Adrenal gland (tissue), 5 donors: ENCODE results near the gene ABCG1.

Experiments used
- POLR2A ChIP-seq, 2 donors: fragments of 450-650 bp; IDR thresholded peaks; one replicate each; pipeline ENCODE4 v1.6.1; 2017; ENCODE audit warnings: antibody characterized with exemption in 2 of 2, mild to moderate bottlenecking in 2 of 2, moderate library complexity in 1 of 2
- TF ChIP-seq, protein P1 (sequence below), 6 experiments: fragments of 450-650 bp in 4 of 6; fragments of 200-600 bp in 2 of 6; sonication (generic) in 1 of 6; IDR thresholded peaks; 1 replicate in 5 of 6; 2 replicates in 1 of 6; pipeline versions ENCODE4 v1.5.1 to v1.8.0; 2016 to 2021; ENCODE audit warnings: antibody characterized with exemption in 6 of 6, mild to moderate bottlenecking in 2 of 6, moderate library complexity in 1 of 6
- donor health status: DM: no; HTN: no; CAD: no.

DNA sequence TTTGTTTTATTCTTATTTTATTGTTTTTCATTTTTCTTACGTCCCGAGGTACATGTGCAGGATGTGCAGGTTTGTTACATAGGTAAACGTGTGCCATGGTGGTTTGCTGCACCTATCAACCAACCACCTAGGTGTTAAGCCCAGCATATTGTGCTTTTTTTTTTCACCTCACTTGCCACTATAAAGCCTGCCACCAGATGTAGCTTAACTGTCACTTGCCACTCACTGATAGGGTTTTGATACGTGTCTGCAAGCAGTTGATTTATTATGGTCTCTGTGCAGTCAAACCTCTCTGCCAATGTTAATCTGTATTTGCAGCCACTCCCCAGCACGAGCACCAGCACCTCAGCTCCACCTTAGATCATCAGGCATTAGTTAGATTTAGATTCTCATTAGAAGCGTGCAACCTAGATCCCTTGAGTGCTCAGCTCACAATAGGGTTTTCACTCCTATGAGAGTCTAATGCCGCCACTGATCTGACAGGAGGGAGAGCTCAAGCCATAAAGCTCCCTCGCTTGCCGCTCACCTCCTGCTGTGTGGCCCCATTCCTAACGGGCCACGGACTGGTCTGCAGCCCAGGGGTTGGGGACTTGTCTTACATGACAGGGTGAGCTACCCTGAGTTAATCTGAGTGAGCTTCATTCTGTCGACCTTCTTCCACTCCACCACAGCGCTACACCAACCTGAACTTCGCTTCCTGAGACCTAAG, 17.9 kb upstream of the ABCG1 start:
- TF ChIP-seq, protein P1, sequence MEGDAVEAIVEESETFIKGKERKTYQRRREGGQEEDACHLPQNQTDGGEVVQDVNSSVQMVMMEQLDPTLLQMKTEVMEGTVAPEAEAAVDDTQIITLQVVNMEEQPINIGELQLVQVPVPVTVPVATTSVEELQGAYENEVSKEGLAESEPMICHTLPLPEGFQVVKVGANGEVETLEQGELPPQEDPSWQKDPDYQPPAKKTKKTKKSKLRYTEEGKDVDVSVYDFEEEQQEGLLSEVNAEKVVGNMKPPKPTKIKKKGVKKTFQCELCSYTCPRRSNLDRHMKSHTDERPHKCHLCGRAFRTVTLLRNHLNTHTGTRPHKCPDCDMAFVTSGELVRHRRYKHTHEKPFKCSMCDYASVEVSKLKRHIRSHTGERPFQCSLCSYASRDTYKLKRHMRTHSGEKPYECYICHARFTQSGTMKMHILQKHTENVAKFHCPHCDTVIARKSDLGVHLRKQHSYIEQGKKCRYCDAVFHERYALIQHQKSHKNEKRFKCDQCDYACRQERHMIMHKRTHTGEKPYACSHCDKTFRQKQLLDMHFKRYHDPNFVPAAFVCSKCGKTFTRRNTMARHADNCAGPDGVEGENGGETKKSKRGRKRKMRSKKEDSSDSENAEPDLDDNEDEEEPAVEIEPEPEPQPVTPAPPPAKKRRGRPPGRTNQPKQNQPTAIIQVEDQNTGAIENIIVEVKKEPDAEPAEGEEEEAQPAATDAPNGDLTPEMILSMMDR (IDR thresholded peaks at IDR 0.05), result no peak
- TF ChIP-seq POLR2A (IDR thresholded peaks at IDR 0.05), result no peak
